Brain pericyte (primary cell): ENCODE results near the gene MLLT10.

Experiments used
- DNase-seq: peaks from one replicate; pipeline ENCODE4 v3.0.0-alpha.2; 2012; ENCODE audit warnings: low read depth, low spot score

The MLLT10 gene

DNA sequence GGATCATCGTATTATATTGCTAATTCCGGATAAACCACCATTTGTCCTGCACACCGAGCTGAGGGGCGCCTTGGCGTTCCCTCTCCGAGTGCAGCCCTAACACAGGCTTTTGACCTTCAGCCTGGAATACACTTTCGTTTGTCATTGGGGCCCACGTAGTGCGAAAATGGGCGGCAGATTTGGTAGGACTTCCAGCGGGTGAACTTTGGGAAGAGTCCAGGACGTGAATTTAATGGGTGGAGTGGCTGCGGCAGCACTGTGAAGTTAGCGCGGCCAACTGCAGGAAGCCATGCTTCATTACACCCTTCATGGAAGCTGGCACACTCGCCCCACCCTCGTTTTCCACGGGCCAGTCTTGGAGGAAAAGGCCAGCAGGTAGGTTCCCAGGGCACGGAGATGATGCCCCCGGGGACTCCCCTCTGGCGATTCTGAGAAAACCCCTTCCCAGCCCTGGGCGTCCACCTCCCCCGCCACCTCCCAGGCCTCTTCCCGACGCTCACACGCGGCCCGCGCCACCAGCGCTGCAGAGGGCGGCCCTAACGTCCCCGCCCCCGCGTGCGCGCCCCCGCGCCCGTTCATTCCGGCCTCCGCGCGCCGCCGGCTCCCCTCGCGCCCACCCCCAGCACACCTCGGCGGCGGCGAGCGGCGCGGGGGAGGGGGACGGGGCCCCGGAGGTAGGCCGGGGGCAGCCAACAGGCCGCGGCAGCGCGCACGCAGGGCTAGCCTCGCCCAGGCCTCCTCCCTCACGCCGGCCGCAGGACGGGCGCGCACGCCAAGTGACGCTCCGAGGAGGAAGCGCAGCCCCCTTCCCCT is at the start of gene MLLT10:
Gene MLLT10, plus strand, starts transcription at position 766 of the 813 bp plus-strand sequence. CDS start 413 bp downstream, outside the sequence.
- DNase-seq = no peak

DNA sequence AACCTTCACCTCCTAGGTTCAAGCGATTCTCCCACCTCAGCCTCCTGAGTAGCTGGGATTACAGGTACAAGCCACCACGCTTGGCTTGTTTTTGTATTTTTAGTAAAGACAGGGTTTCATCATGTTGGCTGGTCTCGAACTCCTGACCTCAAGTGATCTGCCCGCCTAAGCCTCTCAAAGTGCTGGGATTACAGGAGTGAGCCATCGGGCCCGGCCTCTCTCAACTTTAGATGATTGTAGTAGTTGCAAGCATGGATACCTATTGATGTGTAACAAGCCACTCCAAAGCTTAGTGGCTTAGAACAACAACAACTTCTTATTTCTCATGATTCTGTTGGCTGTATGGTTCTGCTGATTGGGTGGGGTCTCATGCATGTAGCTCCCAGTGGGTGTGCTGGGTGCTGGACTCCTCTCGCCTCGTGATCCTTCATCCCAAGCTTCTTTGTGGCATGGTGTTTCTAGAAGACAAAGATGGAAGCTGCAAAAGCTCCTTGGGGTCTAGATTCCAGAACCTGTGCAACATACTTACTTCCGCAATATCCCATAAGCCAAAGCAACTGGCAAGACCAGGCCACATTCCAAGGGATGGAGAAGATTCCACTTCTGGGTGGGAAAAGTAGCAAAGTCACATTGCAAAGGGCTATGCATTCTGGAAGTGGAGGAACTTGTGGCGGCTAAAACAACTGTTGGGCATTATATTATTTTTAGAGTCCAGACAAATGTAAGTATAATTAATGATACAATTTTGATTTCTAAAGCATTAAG is 46.4 kb upstream of the MLLT10 start:
- no peak for DNase-seq

GRCh38 chr10:21488246-21488956 is 45.6 kb upstream of the MLLT10 start:
- no peak for DNase-seq

DNA sequence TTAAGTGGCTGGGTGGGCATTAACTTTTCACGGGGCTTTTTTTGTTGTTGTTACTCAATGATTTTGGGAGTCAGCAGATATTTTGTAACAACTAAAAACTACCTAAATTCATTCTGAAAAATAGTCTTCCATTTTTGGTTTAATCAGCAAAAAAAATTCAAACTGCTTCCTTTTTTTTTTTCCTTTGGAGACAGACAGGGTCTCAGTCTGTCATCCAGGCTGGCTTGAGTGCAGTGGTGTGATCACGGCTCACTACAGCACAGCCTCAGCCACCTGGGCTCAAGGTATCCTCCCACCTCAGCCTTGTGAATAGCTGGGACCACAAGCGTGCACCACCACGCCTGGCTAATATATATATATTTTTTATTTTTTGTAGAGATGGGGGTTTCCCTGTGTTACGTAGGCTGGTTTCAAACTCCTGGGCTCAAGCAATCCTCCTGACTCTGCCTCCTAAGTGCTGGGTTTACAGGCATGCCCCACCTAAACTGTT is 45.0 kb upstream of the MLLT10 start:
- no peak for DNase-seq

DNA sequence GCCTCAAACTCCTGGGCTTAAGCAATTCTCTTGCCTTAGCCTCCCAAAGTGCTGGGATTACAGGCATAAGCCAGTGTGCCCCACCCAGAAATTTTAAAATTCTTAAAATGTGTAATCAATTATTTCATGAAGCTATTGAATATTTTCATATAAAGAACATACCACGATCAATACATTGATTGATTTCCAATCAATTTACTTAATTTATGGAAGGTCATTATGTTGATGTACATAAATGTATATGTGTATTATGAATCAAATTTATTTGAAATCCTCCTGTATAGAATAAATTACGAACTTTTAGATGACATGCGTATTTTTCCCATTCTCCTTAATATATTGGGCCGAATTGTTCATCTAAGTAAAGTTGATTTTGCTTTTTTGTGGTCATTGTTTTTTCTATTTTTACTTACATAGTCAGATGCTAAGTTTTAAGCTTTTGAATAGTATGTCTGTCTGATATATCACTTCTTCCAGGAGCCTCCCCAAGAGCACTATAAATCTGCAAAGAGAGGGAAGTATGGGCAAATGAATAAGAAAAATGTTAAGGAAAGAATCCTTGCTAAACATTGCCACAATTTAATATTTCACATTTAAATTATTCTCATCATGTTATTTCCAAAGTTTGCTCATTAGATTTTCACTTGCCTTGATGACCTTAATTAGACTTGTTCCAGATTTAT is 43.9 kb upstream of the MLLT10 start:
- no peak for DNase-seq

GRCh38 chr10:21490711-21491105 is 43.3 kb upstream of the MLLT10 start:
- no peak for DNase-seq

DNA sequence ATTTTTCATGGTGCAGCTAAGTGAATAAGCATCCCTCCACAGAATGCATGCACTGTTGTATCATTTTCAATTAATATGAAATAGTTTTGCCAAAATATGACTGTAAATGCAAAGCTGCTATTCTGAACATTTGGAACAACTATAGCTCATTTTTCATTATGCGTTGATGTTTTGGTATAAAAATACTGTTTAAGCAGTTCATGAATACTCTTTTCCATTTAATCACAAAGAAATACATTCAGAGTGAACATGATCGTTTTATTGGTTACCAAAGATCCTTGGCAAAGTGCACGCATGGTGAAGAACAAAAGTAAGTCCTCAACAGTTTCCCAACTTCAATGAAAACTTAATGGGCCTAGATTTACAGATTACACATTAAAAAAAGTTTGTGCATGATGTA is 41.6 kb upstream of the MLLT10 start:
- DNase-seq = no peak

DNA sequence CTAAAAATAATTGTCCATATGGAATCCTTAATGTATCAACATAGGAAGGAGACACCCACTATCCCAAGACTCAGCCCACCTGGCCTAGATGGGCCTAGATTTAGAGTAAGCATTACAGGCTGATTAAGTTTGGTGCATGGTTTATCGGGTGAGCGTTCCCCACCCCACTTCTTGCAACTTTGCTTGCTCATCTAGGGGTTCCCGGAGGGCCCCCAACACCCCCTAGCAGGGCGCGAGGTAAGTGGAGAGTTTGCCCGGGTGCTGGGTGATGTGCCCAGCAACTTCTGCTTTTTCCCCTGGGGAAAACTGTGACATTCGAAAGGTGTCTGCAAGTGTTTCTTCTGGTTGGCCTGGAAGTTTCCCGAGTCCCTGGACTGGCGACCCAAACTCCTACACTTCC is 40.2 kb upstream of the MLLT10 start:
- DNase-seq = no peak

DNA sequence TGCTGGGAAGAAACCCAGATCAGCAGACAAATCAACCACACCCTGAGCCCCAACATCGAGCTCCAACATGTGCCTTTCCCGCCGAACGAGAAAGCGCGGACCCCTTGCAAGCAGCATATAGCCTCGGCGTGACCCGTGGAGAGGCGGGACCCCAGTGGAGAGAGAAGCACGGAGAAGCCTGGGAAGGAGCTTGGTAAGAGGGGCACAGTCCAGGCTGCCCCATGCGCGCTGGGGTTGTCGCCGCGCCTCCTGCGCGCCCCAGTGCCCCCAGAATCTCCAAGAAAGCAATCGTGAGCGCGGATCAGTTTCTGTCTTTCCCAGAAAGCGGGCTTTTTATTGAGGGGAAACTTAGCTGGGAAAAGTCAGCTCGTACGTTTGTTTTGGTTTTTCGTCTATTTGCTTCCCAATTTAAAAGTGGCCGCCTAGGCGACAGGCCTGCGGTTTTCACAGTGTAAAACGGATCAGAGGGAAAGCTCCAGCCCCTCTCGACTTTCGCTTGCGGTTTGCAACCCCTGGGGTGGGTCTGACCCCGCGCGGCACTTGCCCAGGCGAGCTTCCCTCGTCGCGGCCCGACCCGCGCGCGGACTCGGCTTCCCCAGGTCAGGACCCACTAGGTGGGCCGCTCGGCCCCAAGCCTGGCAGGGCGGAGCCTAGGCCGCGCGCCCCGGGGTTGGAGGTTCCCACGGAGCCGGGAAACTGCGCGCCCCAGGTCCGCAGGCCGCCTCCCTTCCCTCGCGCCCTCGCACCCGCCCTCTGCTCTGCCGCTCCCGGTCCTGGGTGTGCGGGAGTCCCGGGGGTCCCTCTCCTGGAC is 39.6 kb upstream of the MLLT10 start:
- no peak for DNase-seq

DNA sequence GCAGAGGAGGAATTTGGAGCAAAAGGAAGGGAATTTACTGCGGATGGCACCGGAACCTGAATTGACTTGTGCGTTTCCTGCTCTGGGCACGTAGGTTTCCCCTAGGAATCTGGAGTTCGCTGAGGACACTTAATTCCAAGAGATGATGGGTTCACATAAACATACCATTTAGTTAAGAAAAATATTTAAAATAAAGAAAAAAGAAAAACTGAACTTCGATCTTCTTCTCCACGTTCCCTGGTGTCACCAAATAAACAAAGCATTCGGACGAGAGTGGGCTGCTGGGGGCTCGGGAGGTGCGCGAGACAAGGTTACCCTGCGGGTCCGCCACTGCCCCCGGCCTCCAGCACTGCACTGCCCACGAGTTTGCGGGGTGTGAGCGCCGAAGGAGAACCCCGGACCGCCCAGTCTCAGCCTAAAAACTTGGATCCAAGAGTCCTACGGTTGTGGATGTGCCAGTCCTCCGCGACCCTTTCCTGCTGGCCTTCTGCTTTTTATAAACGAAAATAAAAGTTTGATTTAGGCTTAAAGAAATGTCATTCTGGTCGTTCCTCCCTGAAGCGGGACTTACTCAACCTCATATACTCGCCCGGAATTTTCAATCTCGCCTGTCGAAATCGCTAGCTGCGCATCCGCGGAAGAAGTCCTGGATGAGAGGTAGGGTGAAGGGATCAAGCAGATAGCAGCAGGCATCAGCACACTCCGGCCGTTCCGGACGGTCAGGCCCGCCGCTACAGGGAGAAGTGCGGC is 38.9 kb upstream of the MLLT10 start:
- DNase-seq = no peak

- DNase-seq = no peak
These were observed 38.2 kb upstream of the MLLT10 start for GRCh38 chr10:21495752-21496342.

DNA sequence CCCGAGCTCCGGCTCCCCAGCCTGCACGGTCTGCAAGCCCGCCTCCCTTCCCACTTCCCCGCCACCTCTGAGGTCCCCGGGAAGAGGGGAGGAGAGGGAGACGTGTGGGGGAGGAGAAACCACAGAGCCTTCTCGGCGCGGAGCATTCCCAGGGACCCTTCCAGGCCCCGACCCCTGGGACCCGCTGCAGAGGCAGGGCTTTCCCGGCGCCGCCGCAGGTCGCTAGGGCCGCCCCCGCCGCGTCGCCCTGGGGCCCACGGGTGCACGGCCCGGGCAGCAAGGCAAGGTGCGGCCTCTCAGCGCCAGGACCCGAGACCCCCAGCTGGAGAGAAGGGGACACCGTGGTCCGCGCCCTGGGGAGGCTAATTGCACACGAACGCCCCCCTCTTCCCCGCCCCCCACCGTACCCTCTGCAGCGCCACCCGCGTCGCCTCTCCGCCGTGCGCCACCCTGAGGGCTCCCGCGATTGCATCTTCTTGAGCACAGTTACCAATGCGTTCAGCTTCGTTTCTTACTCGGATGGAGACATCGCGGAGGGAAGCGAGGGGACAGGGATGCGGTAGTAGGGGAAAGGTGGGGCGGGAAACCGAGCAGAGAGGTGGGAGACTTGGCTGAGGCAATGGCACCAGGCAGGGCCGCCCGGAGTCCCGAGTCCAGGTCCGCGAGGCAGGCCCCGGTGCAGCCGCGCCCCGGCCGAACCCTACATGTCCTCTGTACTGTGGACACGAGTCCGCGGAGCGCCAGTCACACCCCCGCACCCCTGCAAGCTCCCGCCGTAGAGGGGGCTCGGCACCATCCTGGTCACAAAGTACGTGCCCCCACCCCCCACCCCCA is 37.5 kb upstream of the MLLT10 start:
- DNase-seq = no peak

GRCh38 chr10:21497177-21497807 is 36.7 kb upstream of the MLLT10 start:
- DNase-seq = no peak

- no peak for DNase-seq
These were observed 35.7 kb upstream of the MLLT10 start for GRCh38 chr10:21498377-21498776.

DNA sequence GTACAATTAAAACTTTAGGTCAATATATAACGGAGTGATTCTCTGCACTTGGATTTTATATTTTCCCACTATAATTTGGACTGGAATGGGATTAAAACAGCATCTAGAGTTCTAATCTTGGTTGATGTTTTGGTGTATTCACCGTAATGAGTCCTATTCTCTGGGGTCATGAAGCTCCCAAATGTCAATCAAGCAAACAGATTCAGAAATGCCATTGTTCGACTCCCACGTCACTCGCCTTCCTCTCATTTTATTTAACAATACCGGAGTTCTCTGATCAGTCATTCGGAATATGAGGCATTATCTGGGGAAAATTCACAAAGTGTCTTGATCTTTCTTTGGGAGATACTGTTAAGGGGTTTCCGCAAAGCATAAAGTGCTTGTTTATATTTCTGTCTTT is 35.0 kb upstream of the MLLT10 start:
- no peak for DNase-seq

DNA sequence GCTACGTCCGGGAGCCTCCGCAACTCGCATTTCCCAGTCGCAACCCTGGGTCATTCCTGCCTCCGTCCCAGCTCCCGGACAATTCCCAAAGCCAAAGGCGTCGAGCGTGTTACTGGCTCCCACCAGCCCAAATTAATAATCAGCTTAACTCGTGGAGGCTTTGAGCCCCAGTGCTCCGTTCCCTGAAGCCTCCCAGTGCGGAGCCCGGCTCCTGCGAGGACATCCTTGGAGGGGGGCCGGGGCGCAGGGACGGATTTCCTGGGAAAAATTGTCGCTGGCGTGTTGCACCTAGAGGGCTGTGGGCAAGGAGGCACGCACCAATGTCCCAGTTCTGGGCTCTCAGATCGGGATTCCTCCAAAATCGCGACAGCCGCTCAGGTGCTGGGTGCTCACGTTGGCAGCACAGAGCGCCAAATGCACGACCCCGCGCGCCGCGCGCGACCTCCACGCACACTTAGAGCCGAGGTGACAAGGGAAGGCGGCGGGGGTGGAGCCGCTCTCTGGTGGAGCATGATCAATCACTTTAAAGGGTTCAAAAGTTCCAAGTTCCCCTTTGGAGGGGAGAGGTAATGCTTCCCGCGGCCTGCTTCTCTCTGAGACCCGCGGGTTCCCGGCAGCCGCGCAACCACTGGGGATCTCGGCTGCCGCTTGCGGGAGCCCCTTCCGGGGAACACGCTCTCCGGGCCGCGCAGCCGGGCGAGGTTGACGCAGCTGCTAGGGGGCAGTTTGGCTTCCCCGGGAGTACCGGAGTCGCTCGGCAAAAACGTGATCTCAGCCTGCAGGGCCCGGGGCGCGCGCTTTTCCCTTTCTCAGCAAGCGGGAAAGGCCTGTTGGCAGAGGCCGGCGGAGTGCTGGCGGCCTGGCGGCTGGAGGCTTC is 34.1 kb upstream of the MLLT10 start:
- no peak for DNase-seq

DNA sequence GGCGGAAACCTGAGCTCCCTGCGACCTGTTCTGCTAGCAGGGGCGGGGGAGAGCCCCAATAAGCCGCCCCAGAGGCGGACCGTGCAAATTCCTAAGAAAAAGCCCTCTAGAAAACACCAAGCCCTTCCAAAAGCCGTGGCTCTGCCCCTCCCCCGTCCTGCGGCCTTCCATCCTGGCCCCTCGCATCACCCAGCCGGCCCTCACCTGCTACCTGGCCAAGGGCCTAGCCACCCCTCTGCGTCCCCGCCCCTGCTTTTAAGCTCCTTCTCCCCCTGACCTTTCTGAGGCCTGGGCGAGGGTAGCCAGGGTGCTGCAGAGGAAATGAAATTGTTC is 33.5 kb upstream of the MLLT10 start:
- DNase-seq = no peak
